22Rv1 (cell line): ENCODE data around the gene PCP2.

Source experiments
- H3K27ac ChIP-seq: fragments of 450-650 bp; 2 replicates; pipeline ENCODE4 v1.5.1; 2017
- CTCF ChIP-seq: fragments of 450-650 bp; IDR thresholded peaks from 2 replicates; pipeline ENCODE4 v1.5.1; 2017; ENCODE audit warnings: mild to moderate bottlenecking
- ZFX ChIP-seq: fragments of 450-650 bp; IDR thresholded peaks from 2 replicates; pipeline ENCODE4 v1.6.1; 2017; ENCODE audit warnings: antibody characterized with exemption, borderline replicate concordance

PCP2 gene

DNA sequence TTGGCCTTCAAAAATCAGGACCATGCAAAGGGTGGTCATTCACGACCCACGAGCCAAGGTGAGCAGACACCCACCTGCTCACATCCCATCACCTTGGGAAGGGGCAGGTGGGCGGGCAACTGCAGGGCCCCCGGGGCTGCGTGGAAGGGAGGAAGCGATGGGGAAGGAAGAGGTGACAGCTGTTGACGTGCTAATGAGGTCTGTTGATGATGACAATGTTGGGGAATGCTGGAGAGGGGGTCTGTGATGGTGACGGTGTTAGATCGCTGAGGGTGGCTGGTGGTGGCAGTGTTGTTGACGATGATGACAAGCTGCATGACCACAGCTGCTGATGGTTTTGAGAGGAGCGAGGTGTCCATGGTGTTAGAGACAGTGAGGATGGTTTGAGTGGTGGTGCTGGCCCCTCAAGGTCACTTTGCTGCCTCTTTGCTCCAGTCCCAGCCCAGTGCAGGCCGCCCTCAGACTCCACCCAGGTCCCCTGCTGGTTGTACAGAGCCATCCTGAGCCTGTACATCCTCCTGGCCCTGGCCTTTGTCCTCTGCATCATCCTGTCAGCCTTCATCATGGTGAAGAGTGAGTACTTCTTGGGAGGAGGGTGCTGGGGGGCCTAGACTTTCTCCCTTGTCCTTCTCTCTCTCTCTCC, 44.3 kb upstream of the PCP2 start:
- TF ChIP-seq CTCF (no peak), ZFX (no peak)
- H3K27ac ChIP-seq = no peak overlapping the region

GRCh38 chr19:7676854-7677253, 43.3 kb upstream of the PCP2 start, which contains the start of gene MCEMP1:
Gene MCEMP1 (plus strand): TSS chr19:7677090. CDS start chr19:7677121, 31 bp downstream.
- no peak for TF ChIP-seq CTCF
- no peak for TF ChIP-seq ZFX
- no peak within 1 kb of the TSS for H3K27ac ChIP-seq

DNA sequence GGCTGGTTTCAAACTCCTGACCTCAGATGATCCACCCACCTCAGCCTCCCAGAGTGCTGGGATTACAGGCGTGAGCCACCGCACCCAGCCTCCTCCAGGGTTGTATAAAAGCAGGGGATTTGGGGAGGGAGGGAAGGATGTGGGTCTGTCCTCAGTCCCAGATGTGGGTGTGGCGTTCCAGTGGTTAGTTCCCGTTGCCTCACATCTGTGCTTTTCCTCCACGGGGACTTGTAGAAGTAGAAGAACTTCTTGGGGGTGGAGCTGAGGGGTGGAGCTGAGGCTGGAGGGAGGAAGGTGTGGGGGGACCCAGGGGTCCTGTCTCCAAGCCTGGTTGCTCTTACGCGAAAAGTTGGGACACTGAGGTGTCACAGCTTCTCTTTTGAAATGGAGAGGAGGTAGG, 42.9 kb upstream of the PCP2 start:
- TF ChIP-seq ZFX = no peak
- TF ChIP-seq CTCF = no peak
- no peak overlapping the region for H3K27ac ChIP-seq

DNA sequence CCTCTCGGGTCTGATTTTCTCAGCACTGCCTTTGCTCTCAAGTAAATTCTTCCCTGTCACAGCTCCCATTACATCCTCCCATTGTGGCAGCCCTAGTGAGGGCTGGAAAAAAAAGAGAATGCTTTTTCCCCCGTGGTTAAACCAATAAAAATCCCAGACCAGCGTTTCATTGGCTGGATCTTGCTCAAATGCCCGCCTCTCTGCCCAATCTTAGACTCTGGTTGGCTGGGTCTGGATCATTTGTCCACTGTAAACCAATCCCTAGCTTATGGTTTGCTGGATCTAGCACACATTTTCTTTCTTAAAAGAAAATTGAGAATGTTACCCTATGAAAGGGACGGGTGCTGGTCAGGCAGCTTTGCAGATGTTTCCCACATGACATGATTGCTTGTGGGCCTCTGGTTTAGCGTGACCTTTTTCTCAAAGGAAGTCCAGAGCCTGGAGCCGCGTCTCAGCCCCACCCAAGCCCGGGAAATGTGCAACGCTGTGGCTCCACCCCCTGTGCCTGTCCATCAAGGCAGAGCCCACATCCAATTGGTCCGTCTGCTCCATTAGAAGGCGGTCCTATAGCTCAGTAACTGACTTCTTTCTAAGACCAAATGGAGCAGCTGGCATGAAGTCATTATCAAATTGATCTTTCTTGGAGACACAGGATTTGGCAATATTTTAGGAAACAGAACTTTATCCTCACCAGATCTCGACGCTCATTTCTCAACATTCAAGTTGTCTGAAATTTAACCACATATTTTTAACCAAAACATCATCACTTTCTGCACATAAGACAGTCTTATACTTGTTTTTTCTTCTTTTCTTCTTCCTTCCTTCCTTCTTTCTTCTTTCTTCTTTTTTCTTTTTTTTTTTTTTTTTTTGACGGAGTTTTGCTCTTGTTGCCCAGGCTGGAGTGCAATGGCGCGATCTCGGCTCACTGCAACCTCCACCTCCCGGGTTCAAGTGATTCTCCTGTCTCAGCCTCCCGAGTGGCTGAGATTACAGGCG, 40.8 kb upstream of the PCP2 start:
- TF ChIP-seq CTCF = no peak
- no peak for TF ChIP-seq ZFX

DNA sequence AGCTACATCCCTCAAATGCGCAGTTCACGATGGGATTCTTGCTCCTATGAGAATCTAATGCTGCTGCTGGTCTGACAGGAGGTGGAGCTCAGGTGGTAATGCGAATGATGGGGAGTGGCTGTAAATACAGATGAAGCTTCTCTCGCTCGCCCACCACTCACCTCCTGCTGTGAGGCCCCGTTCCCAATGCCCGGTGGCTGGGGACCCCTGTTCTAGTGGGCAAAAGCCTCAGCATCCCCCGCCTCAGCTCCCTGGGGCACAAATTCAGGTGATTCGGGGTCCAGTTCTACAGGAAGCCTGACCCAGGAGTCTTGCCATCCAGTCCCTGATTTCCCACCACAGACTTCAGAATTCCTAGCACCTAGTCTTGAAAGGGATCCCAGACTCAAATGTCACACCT, 39.0 kb upstream of the PCP2 start:
- no peak overlapping the region for H3K27ac ChIP-seq
- TF ChIP-seq CTCF = no peak
- TF ChIP-seq ZFX = no peak

More for the DNA sequence above, 40.8 kb upstream of the PCP2 start:
- H3K27ac ChIP-seq = no peak overlapping the region

GRCh38 chr19:7670790-7671189, 37.3 kb upstream of the PCP2 start:
- TF ChIP-seq ZFX = no peak
- no peak for TF ChIP-seq CTCF
- H3K27ac ChIP-seq = no peak overlapping the region
